ENCODE measurements around the gene TRERF1. TPM values are rescaled to one million over a fixed set of nuclear protein-coding genes. Genes with fewer than 3 reads are reported as not detected.

TRERF1 gene
- total RNA-seq, 1 donor = 12.0 TPM

- H3K4me3 ChIP-seq (ENCODE audit: low read depth, low read length) = no peak overlapping the region
- DNase-seq (ENCODE audit: low read depth) = no peak
- TF ChIP-seq CTCF (IDR thresholded peaks at IDR 0.05; ENCODE audit: insufficient read depth, low read length) = no peak
Observed at GRCh38 chr6:42264852-42265390, 186.8 kb downstream of the TRERF1 start.

- no peak overlapping the region for H3K4me3 ChIP-seq (ENCODE audit: low read depth, low read length)
- DNase-seq (ENCODE audit: low read depth) = no peak
- no peak for TF ChIP-seq CTCF (IDR thresholded peaks at IDR 0.05; ENCODE audit: insufficient read depth, low read length)
Observed at GRCh38 chr6:42264162-42264851, 187.4 kb downstream of the TRERF1 start.

- H3K4me3 ChIP-seq (ENCODE audit: low read depth, low read length) = no peak overlapping the region
- no peak for TF ChIP-seq CTCF (IDR thresholded peaks at IDR 0.05; ENCODE audit: insufficient read depth, low read length)
- DNase-seq (ENCODE audit: low read depth) = no peak
Observed at GRCh38 chr6:42263165-42263728, 188.5 kb downstream of the TRERF1 start.

- TF ChIP-seq CTCF (IDR thresholded peaks at IDR 0.05; ENCODE audit: insufficient read depth, low read length) = peak; percentile 66
- H3K4me3 ChIP-seq (ENCODE audit: low read depth, low read length) = no peak overlapping the region
- no peak for DNase-seq (ENCODE audit: low read depth)
Observed at GRCh38 chr6:42260972-42261371, 190.8 kb downstream of the TRERF1 start.

- DNase-seq (ENCODE audit: low read depth) = no peak
- no peak overlapping the region for H3K4me3 ChIP-seq (ENCODE audit: low read depth, low read length)
- TF ChIP-seq CTCF (IDR thresholded peaks at IDR 0.05; ENCODE audit: insufficient read depth, low read length) = no peak
Observed at GRCh38 chr6:42260396-42260888, 191.3 kb downstream of the TRERF1 start.

GRCh38 chr6:42259841-42260395 is 191.8 kb downstream of the TRERF1 start:
- no peak for DNase-seq (ENCODE audit: low read depth)
- no peak for TF ChIP-seq CTCF (IDR thresholded peaks at IDR 0.05; ENCODE audit: insufficient read depth, low read length)
- H3K4me3 ChIP-seq (ENCODE audit: low read depth, low read length) = no peak overlapping the region

Data from fibroblast of the aortic adventitia (primary cell).